ENCODE results near the gene EGFL8. TPM values are rescaled to one million over a fixed set of nuclear protein-coding genes. Genes with fewer than 3 reads are reported as not detected.
A peak's percentile ranks its signal among the peaks of the same experiment; 100 is the strongest.
"Not testable (repeated sequence)": the region's sequence is repeated elsewhere in the genome, so short reads cannot be mapped to it uniquely, and the experiment has no call there.

The EGFL8 gene
- total RNA-seq, 1 donor from 2014 or later, result 13.3 TPM

DNA sequence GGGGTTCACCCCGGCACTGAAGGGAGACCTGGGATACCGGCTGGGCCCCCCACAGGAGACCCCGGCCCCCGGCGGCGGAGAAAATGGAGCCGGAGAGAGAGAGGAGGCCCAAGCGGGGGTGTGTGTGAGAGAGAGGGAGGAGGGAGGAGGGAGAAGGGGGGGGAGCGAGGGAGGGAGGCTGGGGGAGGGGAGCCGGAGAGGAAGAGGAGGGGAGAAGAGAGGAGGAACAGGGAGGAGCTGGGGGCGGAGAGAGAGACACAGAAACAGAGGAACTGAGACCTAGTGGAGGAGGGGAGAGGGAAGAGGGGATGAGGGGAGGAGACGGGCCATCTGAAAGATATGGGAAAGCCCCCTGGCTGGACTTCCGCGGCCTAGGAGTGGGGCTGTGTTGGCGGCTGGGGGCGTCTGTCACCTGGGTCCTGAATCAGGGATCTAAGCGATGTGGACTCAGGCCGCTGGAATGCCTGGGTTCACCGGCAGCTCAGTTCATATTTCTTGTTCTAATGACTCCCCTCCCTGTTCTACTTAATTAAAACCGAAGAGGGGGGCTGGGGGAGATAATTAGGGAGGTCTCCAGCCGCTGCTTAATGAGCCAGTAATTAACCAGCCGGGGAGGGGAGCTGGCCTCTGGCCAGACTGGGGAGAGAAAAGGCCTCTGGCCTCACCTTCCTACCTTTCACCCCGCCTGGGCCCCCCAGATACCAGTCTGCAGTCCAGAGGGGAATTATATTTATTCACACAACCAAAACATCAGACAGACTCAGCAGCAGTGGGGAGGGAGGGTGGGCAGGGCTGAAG lies 25.9 kb downstream of the EGFL8 start, which contains the start of gene PBX2:
Gene PBX2 (minus strand): TSS at position 149 of the 798 bp plus-strand sequence. CDS start 287 bp downstream, outside the sequence.
- H3K27ac ChIP-seq, result peak within 1 kb of the TSS; percentile 99
- peaks cover 0 to 19% of the 10 kb centered on the region in 2 donors for H3K36me3 ChIP-seq
- DNase-seq (ENCODE audit: extremely low spot score in 2 of 2), result peak in 1 of 2 donors; percentile 97
- H3K4me3 ChIP-seq, result peak within 1 kb of the TSS; percentile 57 to 85
- no peaks in the 10 kb centered on the region for H3K9me3 ChIP-seq
- H3K27me3 ChIP-seq, result no peaks in the 10 kb centered on the region
- intact Hi-C loops (cut with DNase I), result no loop called here
- H3K4me1 ChIP-seq, result peaks cover 73% of the 10 kb centered on the region
- TF ChIP-seq, protein P1, sequence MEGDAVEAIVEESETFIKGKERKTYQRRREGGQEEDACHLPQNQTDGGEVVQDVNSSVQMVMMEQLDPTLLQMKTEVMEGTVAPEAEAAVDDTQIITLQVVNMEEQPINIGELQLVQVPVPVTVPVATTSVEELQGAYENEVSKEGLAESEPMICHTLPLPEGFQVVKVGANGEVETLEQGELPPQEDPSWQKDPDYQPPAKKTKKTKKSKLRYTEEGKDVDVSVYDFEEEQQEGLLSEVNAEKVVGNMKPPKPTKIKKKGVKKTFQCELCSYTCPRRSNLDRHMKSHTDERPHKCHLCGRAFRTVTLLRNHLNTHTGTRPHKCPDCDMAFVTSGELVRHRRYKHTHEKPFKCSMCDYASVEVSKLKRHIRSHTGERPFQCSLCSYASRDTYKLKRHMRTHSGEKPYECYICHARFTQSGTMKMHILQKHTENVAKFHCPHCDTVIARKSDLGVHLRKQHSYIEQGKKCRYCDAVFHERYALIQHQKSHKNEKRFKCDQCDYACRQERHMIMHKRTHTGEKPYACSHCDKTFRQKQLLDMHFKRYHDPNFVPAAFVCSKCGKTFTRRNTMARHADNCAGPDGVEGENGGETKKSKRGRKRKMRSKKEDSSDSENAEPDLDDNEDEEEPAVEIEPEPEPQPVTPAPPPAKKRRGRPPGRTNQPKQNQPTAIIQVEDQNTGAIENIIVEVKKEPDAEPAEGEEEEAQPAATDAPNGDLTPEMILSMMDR (IDR thresholded peaks at IDR 0.05), result no peak
- TF ChIP-seq POLR2A (IDR thresholded peaks at IDR 0.05), result peak; percentile 92 to 93
- TF ChIP-seq POLR2AphosphoS5 (IDR thresholded peaks at IDR 0.05; ENCODE audit: insufficient read depth in 1 of 2, low read depth in 1 of 2), result peak; percentile 88 to 95

DNA sequence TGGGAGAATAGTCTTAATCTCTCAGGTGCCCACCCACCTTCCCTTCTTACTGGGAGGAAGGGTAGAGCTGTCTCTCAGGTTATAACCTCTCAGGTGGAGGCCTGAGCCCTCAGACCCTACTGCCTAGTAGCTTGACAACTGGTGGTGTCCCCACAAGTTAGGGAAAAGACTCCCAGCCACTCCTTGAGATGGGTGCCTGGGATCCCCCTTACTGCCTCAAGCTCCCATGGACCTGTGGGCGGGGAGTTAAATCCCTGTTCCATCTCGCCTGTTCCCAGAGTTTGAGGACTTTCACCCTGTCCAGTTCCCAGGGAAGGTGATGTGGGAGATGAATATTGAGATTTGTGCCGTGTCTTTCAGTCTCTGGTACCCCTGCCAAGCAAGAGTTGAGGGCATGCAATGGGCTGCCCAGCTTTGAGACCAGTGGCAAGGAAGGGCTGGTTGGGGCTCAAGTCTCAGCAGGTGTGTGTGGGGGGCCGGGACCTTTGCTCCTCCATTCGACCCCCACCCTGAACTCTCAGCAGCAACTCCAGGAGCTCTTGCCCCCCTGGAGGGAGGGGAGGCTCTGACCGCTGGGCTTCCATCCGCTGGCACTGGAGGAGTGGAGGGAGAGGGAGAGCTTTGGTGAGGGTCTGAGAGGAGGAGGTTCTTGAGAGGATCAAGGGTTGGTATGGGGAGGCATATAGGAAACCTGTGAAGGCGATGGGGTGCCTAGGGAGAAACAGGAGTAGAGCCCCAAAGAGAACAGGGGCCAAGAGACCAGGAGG lies 26.7 kb downstream of the EGFL8 start:
- Histone ChIP-seq H3K27ac (peak overlapping the region; percentile 99), H3K4me1 (peaks cover 69% of the 10 kb centered on the region), H3K27me3 (no peaks in the 10 kb centered on the region), H3K9me3 (no peaks in the 10 kb centered on the region), H3K36me3 (peaks cover 0 to 16% of the 10 kb centered on the region in 2 donors), H3K4me3 (peak overlapping the region; percentile 57 to 85)
- TF ChIP-seq POLR2A (IDR thresholded peaks at IDR 0.05), result no peak
- TF ChIP-seq, protein P1 (IDR thresholded peaks at IDR 0.05), result no peak
- TF ChIP-seq POLR2AphosphoS5 (IDR thresholded peaks at IDR 0.05; ENCODE audit: insufficient read depth in 1 of 2, low read depth in 1 of 2), result no peak
- intact Hi-C loops (cut with DNase I), result no loop called here
- DNase-seq (ENCODE audit: extremely low spot score in 2 of 2), result no peak

- H3K9me3 ChIP-seq, result no peaks in the 10 kb centered on the region
- H3K27ac ChIP-seq, result peak overlapping the region; percentile 99
- no peaks in the 10 kb centered on the region for H3K27me3 ChIP-seq
- peaks cover 0 to 8% of the 10 kb centered on the region in 2 donors for H3K36me3 ChIP-seq
- no peak for DNase-seq (ENCODE audit: extremely low spot score in 2 of 2)
- peak overlapping the region; percentile 22 to 85 for H3K4me3 ChIP-seq
- H3K4me1 ChIP-seq, result peaks cover 68% of the 10 kb centered on the region
- intact Hi-C loops (cut with DNase I), result no loop called here
- TF ChIP-seq, protein P1 (IDR thresholded peaks at IDR 0.05), result no peak
- TF ChIP-seq POLR2A (IDR thresholded peaks at IDR 0.05) (no peak), POLR2AphosphoS5 (IDR thresholded peaks at IDR 0.05; ENCODE audit: insufficient read depth in 1 of 2, low read depth in 1 of 2) (no peak)
These were observed 27.6 kb downstream of the EGFL8 start for GRCh38 chr6:32191696-32192607.

GRCh38 chr6:32192608-32193039 lies 28.2 kb downstream of the EGFL8 start, which contains the start of gene GPSM3:
Gene GPSM3 (minus strand): TSS chr6:32192643. CDS start chr6:32192513, 130 bp downstream.
- intact Hi-C loops (cut with DNase I), result no loop called here
- H3K27me3 ChIP-seq, result no peaks in the 10 kb centered on the region
- H3K36me3 ChIP-seq, result peaks cover 0 to 2% of the 10 kb centered on the region in 2 donors
- no peaks in the 10 kb centered on the region for H3K9me3 ChIP-seq
- peak in 1 of 2 donors; percentile 35 for TF ChIP-seq POLR2AphosphoS5 (IDR thresholded peaks at IDR 0.05; ENCODE audit: insufficient read depth in 1 of 2, low read depth in 1 of 2)
- TF ChIP-seq, protein P1 (IDR thresholded peaks at IDR 0.05), result no peak
- H3K4me3 ChIP-seq, result peak within 1 kb of the TSS; percentile 22 to 85
- H3K27ac ChIP-seq, result peak within 1 kb of the TSS; percentile 99
- no peak for DNase-seq (ENCODE audit: extremely low spot score in 2 of 2)
- peaks cover 66% of the 10 kb centered on the region for H3K4me1 ChIP-seq

- peak overlapping the region in 1 of 2 donors; percentile 85 for H3K4me3 ChIP-seq
- DNase-seq (ENCODE audit: extremely low spot score in 2 of 2); intact Hi-C loops (cut with DNase I); H3K36me3 ChIP-seq; H3K9me3 ChIP-seq; H3K27me3 ChIP-seq: not testable (repeated sequence)
- peaks cover 61% of the 10 kb centered on the region for H3K4me1 ChIP-seq
- peak overlapping the region; percentile 99 for H3K27ac ChIP-seq
These were observed 28.7 kb downstream of the EGFL8 start for GRCh38 chr6:32193096-32193495.
